HG02885 (cell line): ENCODE measurements around the gene AIG1.
"Not testable (repeated sequence)": the region's sequence is repeated elsewhere in the genome, so short reads cannot be mapped to it uniquely, and the experiment has no call there.

Experiments
- ATAC-seq: cut with Tn5 transposase; IDR thresholded peaks from one replicate; pipeline ENCODE4 v1.9.1; 2021; ENCODE audit warnings: mild to moderate bottlenecking; ENCODE audit not compliant: unreplicated experiment, poor library complexity

Gene AIG1

GRCh38 chr6:143123081-143123480, 62.4 kb downstream of the AIG1 start:
- ATAC-seq: no peak

DNA sequence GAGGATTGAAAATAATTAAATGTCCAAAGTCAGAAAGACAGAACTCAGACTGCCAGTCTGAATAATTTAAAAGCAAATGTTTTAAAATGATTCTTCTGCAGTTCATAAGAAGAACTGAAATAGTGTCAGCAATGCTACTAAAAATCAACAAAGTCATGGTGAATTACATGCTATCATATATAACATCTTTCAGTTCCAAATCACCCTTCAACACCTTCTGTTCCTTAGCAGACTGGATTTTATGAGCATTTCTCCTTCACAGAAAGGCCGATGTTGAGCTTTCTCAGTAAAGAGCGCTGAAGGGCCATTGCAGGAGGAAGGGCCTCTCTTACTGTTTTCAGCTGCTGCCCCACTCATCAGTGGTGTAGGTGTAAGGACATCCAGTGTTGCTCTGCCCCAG, 63.3 kb downstream of the AIG1 start:
- ATAC-seq: no peak

DNA sequence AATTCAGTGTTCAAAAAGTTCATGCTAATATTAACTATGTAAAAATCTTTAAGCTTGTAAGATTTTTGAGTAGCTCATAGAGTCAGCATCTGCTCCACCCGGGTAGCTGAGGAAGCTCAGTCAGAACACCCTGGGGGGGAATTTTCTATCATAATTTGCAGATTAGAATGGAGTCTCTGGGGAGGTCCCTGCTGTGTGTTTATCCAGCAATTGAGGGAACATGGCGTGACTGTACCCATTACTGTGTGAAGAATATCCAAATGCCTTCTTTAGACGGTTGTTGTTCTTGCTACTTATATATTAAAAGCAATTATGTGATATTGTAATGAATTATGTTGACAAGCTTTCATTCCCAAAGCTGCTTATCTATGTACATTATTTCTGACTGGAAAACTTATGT, 64.8 kb downstream of the AIG1 start:
- no peak for ATAC-seq

DNA sequence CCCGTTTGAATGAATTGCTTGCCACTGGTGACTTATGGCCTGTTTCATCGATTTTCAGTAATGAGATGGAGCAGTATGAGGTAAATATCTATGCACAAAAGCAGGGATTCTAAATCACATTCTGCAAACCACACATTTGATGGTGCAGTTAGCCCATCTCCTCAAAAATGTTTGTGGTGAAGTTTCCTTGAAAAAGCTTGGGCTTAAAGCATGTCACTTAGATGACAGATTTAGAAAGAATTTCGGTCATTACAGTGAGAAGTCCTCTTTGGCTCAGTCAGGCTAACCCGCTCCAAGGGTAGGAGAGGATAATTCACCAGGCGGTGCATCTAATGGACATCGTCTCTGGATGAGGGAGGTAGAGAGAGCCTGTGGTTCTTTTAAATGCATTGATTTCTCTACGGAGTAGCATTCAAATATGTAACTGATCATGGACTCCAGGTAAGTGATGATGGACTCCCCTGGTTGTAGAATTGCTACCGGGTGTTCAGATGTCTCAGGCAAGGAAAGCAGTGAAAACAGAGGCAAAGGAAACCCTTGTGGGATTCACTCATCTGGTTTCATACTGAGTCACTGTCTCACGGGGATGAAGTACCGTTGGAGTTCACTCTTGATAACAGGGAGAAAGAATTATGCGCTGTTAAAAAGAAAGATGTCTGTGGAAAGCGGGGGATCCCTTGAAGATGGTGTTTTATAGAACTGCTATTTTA, 65.3 kb downstream of the AIG1 start:
- peak; percentile 57 for ATAC-seq

GRCh38 chr6:143126574-143126941, 65.9 kb downstream of the AIG1 start:
- peak; percentile 90 for ATAC-seq

DNA sequence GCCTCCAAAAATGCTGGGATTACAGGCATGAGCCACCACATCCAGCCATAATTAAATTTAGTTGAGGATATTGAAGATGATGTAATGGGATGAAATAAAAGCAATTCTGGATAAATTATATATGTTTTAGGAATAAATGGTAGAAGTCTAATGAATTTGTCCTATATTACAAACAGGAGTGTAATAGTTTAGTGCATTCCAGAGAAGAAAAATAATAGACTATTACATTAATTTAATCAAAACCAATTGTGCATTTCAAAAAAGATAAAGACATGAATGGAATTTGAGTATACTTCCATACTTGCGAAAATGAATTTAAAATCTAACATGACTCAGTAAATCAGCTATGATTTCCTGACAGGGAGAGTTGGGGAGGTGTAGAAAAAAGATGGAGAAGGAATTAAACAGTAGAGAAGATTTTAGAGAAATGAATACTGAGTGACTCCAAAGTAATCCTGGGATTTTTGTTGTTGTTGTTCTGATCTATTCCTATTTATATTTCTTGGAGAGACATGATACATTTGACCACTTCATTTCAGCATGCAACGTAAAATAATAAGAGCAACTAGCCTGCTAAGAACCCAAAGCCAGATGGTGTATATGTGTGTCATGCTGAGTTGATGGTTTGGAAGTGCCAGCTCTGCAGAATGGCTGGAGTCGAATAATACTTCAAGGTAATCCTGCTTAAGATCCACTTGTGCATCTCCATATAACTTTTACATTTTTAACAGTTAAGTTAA, 67.4 kb downstream of the AIG1 start:
- ATAC-seq: no peak

DNA sequence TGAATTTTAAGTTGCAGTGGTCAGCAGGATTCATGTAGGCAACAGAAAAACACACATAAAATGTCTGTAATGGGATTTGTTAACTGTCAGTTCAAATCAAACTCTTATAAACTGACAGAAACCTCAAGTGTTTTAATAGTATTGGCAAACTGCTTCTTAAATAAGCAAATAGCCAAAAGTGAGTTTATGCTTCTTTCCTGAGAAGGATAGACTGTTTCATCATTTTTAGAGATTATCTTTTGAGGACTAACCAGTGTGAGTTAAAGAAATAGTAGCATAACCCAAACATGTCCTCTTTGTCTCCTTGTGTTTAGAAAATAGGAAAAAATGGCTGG, 68.0 kb downstream of the AIG1 start:
- no peak for ATAC-seq

- ATAC-seq: no peak
These were observed 70.2 kb downstream of the AIG1 start for GRCh38 chr6:143130928-143131327.

DNA sequence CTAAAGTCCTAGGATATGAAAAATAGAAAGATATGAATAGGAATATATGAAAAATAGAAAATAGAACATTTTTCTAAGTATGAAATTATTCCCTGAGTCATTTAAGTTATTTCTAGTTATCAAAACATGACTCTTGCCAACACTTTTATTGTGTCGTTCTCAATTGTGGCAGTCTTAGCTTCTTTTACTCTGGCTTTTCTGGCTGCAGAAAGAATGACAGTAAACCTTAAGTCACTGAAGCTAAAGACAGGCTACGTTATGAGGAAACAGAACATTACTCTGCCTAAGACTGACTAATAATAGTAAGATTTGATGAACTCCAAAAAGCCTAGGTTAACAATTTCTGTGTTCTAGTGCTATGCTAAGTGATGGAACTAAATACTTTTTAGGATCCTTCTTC, 74.6 kb downstream of the AIG1 start:
- no peak for ATAC-seq

DNA sequence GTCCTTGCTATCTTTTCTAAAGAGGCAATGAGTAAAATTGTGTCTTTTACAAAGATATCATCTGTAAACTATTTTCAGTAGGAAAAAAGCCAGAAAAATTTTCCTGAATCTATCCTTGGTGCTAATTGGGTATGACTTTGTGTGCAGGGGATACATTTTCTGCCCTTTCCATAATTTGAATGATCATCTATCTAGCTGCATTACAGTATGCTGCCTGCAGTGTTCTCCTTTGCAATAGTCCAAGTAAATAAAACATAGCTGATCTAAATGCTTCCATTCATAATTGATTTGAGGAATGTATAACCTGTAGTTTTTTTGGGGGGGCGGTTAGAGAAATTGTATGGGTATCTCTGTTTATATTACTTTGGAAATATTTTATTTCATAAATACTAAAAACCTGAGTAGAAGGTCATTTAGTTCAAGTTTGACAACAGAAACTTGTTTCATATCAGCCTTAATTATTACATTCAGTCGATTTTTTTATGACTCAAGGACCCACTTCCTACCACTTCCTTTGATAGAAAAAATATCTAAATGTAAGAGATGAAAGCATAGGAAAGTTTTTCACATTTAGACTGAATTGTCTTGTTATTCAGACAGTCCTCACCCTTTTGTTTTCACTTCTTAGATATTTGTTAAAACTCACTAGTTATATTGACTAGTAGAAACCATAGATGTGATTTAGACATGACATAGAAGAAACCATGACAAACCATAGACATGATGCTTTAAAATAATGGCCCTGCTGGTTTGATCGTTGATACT, 75.3 kb downstream of the AIG1 start:
- no peak for ATAC-seq

DNA sequence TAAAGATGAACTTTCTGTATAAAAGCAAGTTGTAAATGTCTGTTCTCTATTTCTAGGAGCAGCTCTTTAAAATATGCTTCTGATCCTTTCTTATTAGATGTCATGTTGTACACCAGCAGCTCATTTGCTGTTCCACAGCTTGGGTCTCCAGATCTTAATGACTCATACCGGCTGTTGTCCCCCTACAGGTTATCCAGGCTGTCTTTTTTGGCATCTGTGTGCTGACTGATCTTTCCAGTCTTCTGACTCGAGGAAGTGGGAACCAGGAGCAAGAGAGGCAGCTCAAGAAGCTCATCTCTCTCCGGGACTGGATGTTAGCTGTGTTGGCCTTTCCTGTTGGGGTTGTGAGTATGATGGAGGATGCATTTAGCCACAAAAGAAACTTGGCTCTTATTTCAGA, 76.0 kb downstream of the AIG1 start:
- no peak for ATAC-seq

DNA sequence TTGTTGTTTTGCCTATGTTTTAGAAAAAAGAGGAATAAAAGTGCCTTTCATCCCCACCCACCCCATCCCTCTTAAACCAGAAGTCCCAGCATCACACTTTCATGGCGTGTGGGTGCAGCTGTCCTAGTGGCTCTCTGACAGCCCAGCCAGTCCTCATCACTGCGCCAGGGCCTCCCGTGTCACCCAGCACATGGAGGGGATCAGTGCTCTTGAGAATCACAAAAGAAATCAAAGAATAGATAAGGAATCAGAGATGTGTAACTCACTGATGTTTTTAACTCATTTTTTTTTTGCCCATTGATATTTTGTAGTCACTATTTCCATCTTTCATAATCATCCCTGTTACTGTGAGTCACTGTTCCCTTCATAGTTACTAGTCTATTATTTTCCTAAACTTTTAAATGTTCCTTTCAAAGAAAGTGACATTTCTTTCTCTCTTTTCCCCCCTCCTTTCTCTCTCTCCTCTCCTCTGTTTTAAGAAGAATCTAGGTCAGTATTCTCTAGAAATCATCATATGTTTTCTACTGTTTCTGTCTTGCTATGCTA, 78.6 kb downstream of the AIG1 start:
- ATAC-seq: no peak

DNA sequence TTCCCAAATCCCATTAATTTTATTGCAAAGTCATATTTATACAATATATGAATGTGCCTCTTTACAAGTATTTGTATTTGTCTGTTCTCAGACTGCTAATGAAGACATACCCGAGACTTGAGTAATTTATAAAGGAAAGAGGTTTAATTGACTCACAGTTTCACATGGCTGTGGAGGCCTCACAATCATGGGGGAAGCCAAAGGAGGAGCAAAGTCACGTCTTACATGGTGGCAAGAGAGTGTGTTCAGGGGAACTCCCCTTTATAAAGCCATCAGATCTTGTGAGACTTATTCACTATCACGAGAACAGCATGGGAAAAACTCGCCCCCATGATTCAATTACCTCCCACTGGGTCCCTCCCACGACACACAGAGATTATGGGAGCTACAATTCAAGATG, 79.2 kb downstream of the AIG1 start:
- ATAC-seq: not testable (repeated sequence)

DNA sequence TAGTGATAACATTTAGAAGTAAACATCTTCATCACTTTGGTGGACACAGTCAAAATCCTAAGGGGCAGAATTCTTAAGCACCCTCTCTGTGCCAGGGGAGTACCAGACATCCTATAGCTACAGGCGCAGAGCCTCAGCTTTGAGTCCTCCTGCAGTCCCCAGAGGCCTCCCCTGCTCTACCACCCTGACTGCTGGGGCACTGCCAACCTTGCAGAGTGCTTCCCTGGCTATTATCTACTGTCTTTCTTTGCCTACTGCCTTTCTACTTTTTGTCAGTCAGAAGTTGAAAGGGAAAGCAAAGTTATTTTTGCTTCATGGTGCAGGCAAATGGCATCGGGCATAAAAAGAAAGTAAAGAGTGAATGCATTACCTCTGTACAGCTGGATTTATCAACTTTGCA, 80.1 kb downstream of the AIG1 start:
- ATAC-seq: no peak

DNA sequence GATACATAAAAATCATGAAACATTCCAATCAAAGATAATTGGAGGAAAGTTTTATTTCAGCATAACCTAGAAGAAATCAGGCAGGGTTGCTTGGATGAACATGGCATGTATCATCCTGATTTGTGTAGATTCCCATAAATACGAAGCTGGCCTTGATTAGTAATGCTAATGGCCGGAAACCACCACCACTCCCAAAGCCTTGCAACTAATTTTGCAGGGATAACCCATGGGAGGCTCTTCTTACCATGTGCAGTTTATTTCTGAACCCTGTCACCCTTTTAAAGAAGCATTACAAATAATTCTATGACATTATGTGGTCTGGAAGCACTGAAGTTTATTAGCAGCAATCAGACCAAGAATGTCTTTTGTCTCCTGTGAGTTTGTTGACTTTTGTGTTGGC, 80.8 kb downstream of the AIG1 start:
- no peak for ATAC-seq

GRCh38 chr6:143146186-143146851, 85.6 kb downstream of the AIG1 start:
- peak; percentile 85 for ATAC-seq

GRCh38 chr6:143149771-143150170, 89.1 kb downstream of the AIG1 start:
- ATAC-seq: no peak

DNA sequence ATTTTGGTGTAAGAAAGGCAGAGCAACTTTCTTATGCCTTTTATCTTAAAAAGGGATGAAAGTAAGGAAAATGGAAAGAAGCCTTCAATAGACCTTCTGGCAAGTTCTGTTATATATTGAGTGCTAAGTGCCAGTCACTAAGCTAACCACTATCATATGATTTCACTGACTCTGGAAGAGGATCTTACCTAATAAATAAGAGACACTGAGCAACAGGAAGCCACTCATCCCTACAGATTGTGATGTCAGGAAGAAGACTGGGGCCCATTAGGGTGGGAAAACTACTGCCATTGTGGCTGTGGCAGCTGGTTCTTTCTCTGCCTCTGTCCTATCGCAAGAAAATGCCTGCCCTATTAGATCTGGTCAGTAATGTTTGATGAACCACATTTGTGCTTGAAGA, 89.6 kb downstream of the AIG1 start:
- ATAC-seq: no peak

DNA sequence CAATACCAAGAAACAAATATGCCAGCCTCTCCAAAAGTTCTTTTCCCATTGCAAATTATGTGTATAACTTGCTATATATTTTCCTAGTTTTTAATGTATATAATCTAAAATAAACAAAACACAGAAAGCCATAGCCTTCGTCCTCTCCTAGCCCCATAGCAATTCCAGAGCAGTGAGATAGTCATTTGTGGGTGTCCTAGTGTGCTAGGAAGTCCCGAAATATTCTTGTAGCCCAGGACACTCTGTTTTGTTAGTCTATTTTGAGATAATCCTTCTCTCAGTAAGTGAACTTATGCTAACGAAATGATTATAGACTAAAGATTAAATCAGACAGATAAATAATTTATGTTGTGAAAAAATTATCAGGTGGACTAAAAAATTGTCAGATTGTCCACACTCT, 90.7 kb downstream of the AIG1 start:
- no peak for ATAC-seq

GRCh38 chr6:143155681-143156080, 95.0 kb downstream of the AIG1 start:
- no peak for ATAC-seq

DNA sequence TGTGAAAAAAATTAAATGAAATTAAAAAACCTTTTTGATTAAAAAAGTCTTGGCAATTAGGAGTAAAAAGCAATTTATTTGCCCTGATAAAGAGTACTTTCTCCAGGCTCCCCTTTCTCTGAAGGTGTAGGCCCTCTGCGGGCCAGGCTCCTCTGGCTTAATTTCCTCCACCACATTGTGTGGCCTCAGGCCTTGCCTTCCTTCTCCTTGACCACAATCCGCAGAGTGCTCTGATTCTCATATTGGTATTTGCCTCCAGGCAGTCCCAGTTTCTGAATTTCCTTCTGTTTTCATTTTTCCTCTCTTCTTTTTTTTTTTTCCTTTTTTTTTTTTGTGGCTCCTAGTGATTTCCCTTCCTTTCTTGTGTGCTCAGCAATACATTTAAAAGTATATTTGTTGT, 96.4 kb downstream of the AIG1 start:
- no peak for ATAC-seq
